ENCODE data around the gene SMTNL2.

DNA sequence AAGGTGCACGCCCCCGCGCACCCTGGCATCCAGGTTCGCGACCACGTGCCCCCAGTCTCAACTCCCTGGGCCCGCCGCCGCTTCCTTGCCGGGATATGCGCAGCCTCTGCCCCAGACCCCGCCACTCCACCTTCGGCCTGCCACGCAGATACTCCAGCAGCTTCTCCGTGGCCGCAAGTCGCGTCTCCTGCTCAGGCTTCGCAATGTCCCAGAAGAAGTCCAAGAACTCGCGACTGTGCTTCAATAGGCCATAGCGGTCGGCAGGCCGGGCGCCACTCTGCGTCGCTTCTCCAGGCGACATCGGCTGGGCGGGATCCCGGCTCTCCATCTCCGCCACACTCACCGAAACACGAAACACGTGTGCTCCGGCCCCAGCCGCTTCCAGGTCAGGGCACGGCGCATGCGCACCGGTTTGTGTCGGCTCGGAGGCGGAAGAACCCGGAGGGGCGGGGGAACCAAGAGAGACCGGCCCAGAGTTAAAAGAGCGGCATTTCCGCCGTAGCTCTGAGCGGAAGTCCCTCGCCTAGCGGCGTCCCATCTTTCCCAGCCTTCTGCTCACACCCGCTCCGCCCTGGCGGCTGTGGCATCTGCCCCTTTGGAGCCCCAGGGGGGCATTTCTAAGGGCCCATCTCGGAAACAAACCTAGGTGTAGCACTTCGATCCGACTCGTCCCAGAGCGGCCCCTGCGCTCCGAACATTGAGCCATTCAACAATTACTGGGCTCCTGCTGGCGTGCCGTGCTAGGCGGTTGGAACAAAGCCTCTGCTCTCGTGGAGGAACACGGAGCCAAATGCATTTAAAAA lies 29.1 kb upstream of the SMTNL2 start, which contains the start of gene MYBBP1A:
- peak; percentile 89 for TF ChIP-seq POLR2A (IDR thresholded peaks at IDR 0.05)
- TF ChIP-seq, protein P1, sequence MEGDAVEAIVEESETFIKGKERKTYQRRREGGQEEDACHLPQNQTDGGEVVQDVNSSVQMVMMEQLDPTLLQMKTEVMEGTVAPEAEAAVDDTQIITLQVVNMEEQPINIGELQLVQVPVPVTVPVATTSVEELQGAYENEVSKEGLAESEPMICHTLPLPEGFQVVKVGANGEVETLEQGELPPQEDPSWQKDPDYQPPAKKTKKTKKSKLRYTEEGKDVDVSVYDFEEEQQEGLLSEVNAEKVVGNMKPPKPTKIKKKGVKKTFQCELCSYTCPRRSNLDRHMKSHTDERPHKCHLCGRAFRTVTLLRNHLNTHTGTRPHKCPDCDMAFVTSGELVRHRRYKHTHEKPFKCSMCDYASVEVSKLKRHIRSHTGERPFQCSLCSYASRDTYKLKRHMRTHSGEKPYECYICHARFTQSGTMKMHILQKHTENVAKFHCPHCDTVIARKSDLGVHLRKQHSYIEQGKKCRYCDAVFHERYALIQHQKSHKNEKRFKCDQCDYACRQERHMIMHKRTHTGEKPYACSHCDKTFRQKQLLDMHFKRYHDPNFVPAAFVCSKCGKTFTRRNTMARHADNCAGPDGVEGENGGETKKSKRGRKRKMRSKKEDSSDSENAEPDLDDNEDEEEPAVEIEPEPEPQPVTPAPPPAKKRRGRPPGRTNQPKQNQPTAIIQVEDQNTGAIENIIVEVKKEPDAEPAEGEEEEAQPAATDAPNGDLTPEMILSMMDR (IDR thresholded peaks at IDR 0.05) = peak in 1 of 4 donors; percentile 6

All from right lobe of liver (tissue), 4 donors.